HG03060 (cell line): ENCODE data around the gene ARL3.

Experiments
- ATAC-seq: cut with Tn5 transposase; IDR thresholded peaks from one replicate; pipeline ENCODE4 v1.9.1; 2021; ENCODE audit warnings: low read depth, moderate number of reproducible peaks; ENCODE audit not compliant: unreplicated experiment

Gene ARL3

GRCh38 chr10:102654969-102655368 is 59.2 kb downstream of the ARL3 start:
- ATAC-seq, result no peak

- no peak for ATAC-seq
These were observed 59.6 kb downstream of the ARL3 start for GRCh38 chr10:102654566-102654965.

- ATAC-seq, result no peak
These were observed 61.1 kb downstream of the ARL3 start for GRCh38 chr10:102653060-102653459.

GRCh38 chr10:102652170-102652916 is 61.9 kb downstream of the ARL3 start:
- peak; percentile 29 for ATAC-seq

GRCh38 chr10:102651455-102652169 is 62.6 kb downstream of the ARL3 start:
- no peak for ATAC-seq

GRCh38 chr10:102650655-102651454 is 63.3 kb downstream of the ARL3 start:
- ATAC-seq, result no peak

GRCh38 chr10:102649797-102650654 is 64.2 kb downstream of the ARL3 start:
- no peak for ATAC-seq

GRCh38 chr10:102648889-102649796 is 65.1 kb downstream of the ARL3 start:
- no peak for ATAC-seq

- no peak for ATAC-seq
These were observed 65.8 kb downstream of the ARL3 start for GRCh38 chr10:102648269-102648888.

- no peak for ATAC-seq
These were observed 66.5 kb downstream of the ARL3 start for GRCh38 chr10:102647443-102648268.

- ATAC-seq, result no peak
These were observed 67.4 kb downstream of the ARL3 start for GRCh38 chr10:102646610-102647442.

GRCh38 chr10:102645741-102646609 is 68.2 kb downstream of the ARL3 start:
- no peak for ATAC-seq

GRCh38 chr10:102645388-102645740 is 68.8 kb downstream of the ARL3 start:
- ATAC-seq, result no peak

- no peak for ATAC-seq
These were observed 69.4 kb downstream of the ARL3 start for GRCh38 chr10:102644646-102645387.

- ATAC-seq, result no peak
These were observed 70.0 kb downstream of the ARL3 start, which contains the start of gene TRIM8 for GRCh38 chr10:102644066-102644645. TSS of gene TRIM8 (plus strand) at chr10:102644479. CDS start at chr10:102644618, 139 bp downstream.
